GM18861 (cell line): ENCODE measurements around the gene SGPP1.
"Not testable (repeated sequence)": the region's sequence is repeated elsewhere in the genome, so short reads cannot be mapped to it uniquely, and the experiment has no call there.

Experiments used
- ATAC-seq: cut with Tn5 transposase; IDR thresholded peaks from one replicate; pipeline ENCODE4 v1.9.1; 2021; ENCODE audit not compliant: unreplicated experiment

SGPP1 gene

GRCh38 chr14:63727736-63728728, at the start of gene SGPP1:
SGPP1 (minus strand) TSS chr14:63728065; CDS start chr14:63727944, 121 bp downstream.
- peak; percentile 60 for ATAC-seq

GRCh38 chr14:63777024-63777423, 49.2 kb upstream of the SGPP1 start:
- no peak for ATAC-seq

GRCh38 chr14:63773504-63773903, 45.6 kb upstream of the SGPP1 start:
- no peak for ATAC-seq

- ATAC-seq, result peak; percentile 71
These were observed 42.4 kb upstream of the SGPP1 start for GRCh38 chr14:63770187-63770807.

- no peak for ATAC-seq
These were observed 38.7 kb upstream of the SGPP1 start for GRCh38 chr14:63766611-63767010.

- no peak for ATAC-seq
These were observed 36.8 kb upstream of the SGPP1 start for GRCh38 chr14:63764620-63765139.

GRCh38 chr14:63764103-63764502, 36.2 kb upstream of the SGPP1 start:
- no peak for ATAC-seq

GRCh38 chr14:63761351-63762117, 33.7 kb upstream of the SGPP1 start:
- no peak for ATAC-seq

- no peak for ATAC-seq
These were observed 32.1 kb upstream of the SGPP1 start for GRCh38 chr14:63760014-63760413.

- ATAC-seq, result peak; percentile 76
These were observed 31.6 kb upstream of the SGPP1 start for GRCh38 chr14:63759456-63759855.

- ATAC-seq, result no peak
These were observed 29.3 kb upstream of the SGPP1 start for GRCh38 chr14:63757211-63757610.

GRCh38 chr14:63752449-63753169, 24.7 kb upstream of the SGPP1 start:
- ATAC-seq, result no peak

- ATAC-seq, result not testable (repeated sequence)
These were observed 23.2 kb upstream of the SGPP1 start for GRCh38 chr14:63751076-63751475.

- no peak for ATAC-seq
These were observed 20.0 kb upstream of the SGPP1 start for GRCh38 chr14:63747846-63748245.

GRCh38 chr14:63745858-63746425, 18.1 kb upstream of the SGPP1 start:
- peak; percentile 66 for ATAC-seq

- no peak for ATAC-seq
These were observed 17.4 kb upstream of the SGPP1 start for GRCh38 chr14:63745272-63745671.

GRCh38 chr14:63737582-63738006, 9.7 kb upstream of the SGPP1 start:
- peak; percentile 76 for ATAC-seq

GRCh38 chr14:63735720-63736119, 7.9 kb upstream of the SGPP1 start:
- no peak for ATAC-seq

GRCh38 chr14:63730659-63731058, 2.8 kb upstream of the SGPP1 start:
- ATAC-seq, result no peak

GRCh38 chr14:63727231-63727735, 582 bp downstream of the SGPP1 start:
- peak; percentile 23 for ATAC-seq
